GM21390 (cell line): ENCODE results near the gene ENO2.

Experiments used
- ATAC-seq: cut with Tn5 transposase; IDR thresholded peaks from one replicate; pipeline ENCODE4 v1.9.1; 2021; ENCODE audit not compliant: unreplicated experiment

ENO2 gene

DNA sequence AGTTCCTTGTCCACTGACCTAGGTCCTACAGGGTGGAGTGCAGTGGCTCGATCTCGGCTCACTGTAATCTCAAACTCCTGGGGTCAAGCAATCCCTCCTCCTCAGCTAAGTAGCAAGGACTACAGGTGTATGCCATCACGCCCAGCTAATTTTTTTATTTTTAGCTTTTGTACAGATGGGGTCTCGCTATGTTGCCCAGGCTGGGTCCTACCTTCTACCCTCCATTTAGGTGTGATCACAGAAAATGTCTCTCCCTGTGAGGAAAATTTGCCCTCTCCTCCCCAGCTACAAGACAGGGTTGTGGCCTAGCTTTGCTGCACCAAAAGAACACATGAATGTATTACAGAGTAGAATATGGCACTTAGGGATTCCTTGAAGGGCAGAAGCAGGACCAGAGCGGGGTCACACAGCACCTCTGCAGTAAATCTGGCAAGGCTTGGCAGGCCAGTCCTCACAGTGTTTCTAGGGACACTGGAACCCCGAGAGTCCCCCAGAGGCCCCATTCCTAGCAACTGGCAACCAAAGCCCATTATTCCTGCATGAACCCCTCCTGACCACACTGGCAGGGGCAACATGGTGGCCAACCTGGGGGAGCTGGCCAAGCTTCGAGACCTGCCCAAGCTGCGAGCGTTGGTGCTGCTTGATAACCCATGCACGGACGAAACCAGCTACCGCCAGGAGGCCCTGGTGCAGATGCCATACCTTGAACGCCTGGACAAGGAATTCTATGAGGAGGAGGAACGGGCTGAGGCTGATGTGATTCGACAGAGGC, 2.0 kb upstream of the ENO2 start:
- ATAC-seq = no peak

- ATAC-seq = no peak
Observed at GRCh38 chr12:6914947-6915788, 788 bp downstream of the ENO2 start.

DNA sequence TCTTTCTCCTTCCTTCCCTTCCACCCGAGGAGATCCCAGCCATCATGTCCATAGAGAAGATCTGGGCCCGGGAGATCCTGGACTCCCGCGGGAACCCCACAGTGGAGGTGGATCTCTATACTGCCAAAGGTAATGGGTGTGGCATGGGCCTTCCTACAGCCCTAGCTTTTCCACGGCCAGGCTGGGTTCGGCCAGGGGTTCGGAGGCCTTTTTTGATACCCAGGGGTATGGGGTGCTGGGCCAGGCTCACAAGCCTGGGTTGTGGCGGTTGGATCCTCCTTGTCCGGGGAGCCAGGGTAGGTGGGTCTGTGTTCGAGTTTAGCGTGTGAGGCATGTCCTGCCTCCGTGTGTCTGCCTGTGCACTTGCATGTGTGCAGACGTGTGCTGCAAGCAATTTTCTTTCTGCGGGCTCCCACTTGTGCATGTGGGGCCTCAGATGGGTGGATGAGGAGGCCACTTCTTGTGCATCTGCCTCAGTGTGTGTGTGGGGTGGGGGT, 1.5 kb downstream of the ENO2 start:
- no peak for ATAC-seq

DNA sequence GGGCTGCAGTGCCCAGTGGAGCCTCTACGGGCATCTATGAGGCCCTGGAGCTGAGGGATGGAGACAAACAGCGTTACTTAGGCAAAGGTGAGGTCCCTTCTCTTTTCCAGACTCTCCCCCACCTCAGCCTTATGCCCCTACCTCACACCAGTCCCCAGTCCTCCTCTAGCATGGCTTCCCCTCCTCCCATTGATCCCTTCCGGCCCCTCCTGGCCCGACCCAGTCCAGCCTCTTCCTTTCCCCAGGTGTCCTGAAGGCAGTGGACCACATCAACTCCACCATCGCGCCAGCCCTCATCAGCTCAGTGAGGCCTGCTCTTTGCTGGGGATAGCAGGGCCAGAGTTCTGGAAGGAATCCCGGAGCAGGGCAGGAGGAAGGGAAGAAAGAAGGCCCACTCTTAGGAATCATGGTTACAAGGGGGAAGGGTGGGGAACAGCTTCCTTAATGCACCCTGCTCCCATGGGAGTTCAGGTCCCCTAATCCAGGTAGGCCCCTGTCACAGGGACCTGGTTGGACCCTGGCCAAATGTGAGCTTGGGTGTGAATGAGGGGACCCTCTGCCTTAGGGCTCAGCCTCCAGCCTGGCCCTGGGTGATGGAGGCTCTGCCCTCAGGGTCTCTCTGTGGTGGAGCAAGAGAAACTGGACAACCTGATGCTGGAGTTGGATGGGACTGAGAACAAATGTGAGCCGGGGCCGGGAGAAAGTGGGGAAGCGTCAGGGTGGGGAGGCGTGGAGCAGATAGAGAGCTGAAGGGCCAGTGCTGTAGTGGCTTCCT, 2.2 kb downstream of the ENO2 start:
- no peak for ATAC-seq

DNA sequence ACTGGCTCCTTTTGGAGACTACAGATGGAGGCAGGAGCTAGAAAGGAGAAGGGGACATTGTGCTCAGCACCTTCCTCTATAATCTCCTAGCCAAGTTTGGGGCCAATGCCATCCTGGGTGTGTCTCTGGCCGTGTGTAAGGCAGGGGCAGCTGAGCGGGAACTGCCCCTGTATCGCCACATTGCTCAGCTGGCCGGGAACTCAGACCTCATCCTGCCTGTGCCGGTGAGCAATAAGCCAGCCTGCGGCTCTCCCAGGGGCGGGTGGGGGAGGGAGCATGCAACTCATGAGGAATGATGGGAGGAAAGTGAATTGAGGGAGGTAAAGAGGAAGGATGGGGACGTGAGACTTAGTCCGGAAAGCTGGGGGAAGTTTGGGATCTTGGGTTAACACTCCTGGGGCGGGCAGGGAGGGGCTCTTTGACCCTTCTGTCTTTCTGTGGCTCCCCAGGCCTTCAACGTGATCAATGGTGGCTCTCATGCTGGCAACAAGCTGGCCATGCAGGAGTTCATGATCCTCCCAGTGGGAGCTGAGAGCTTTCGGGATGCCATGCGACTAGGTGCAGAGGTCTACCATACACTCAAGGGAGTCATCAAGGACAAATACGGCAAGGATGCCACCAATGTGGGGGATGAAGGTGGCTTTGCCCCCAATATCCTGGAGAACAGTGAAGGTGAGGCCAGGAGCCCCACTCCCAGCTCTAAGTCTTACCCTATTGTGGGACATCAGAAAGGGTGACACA, 3.3 kb downstream of the ENO2 start:
- ATAC-seq = no peak

DNA sequence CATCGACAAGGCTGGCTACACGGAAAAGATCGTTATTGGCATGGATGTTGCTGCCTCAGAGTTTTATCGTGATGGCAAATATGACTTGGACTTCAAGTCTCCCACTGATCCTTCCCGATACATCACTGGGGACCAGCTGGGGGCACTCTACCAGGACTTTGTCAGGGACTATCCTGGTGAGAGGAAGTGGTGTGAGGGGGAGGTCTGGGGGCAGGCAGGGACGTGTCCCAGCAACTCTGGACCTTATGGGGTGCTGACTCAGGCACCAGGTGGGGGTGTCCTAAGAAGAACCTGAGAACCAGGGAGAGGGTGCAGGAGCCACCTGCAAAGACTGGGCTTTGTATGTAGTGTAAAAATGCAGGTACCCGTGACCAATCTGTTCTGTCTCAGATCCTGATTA, 5.2 kb downstream of the ENO2 start:
- ATAC-seq = no peak

GRCh38 chr12:6921539-6921938, 7.2 kb downstream of the ENO2 start:
- ATAC-seq = no peak

DNA sequence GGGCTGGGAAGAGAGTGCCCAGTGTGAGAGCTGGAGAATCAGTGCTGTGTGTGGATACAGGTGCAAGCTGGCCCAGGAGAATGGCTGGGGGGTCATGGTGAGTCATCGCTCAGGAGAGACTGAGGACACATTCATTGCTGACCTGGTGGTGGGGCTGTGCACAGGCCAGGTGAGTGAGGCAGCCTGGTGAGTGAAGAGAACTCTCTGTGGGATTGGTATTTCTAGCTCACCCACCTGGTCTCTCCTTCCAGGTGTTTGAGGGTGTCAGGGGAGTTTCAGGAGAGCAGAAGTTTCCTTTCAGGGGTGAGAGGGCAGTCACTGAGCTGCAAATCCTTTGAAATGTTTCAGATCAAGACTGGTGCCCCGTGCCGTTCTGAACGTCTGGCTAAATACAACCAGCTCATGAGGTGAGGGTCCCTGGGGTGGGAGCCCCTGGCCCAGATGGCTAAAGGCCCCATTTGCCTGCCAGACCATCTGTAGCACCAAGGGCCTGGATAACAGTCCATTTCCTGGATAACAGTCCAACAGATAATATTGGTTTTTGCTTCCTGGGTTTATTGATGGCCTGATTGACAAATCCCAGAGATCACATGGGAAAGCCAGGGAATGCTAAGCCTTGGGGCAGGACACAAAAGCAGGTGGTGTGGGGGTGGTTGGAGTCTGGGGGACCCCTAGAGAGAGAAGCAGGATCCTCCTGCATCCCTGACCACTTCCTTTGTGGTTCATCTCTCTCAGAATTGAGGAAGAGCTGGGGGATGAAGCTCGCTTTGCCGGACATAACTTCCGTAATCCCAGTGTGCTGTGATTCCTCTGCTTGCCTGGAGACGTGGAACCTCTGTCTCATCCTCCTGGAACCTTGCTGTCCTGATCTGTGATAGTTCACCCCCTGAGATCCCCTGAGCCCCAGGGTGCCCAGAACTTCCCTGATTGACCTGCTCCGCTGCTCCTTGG, 7.9 kb downstream of the ENO2 start:
- no peak for ATAC-seq

DNA sequence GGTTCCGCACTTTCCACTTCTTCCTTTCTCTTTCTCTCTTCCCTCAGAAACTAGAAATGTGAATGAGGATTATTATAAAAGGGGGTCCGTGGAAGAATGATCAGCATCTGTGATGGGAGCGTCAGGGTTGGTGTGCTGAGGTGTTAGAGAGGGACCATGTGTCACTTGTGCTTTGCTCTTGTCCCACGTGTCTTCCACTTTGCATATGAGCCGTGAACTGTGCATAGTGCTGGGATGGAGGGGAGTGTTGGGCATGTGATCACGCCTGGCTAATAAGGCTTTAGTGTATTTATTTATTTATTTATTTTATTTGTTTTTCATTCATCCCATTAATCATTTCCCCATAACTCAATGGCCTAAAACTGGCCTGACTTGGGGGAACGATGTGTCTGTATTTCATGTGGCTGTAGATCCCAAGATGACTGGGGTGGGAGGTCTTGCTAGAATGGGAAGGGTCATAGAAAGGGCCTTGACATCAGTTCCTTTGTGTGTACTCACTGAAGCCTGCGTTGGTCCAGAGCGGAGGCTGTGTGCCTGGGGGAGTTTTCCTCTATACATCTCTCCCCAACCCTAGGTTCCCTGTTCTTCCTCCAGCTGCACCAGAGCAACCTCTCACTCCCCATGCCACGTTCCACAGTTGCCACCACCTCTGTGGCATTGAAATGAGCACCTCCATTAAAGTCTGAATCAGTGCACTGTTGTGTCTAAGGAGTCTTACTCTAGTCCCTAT, 8.8 kb downstream of the ENO2 start:
- no peak for ATAC-seq

DNA sequence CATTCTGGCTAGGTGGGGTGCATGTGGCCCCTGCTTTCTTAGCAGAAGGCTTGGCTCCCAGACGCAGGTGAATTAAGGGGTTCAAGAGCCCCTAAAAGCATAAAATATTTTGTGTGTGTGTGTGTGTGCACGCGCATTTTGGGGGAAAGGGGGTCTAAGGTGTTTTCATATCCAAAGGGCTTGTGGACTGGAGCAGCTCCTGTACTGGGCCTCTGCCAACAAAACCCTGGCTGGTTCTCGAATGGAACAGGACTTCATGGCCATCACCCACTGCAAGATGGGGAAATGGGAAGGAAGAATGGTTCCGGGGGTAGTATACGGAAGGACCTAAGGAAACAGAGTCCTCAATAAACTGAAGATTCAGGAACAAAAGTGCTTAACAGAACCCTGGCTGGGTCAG, 9.5 kb downstream of the ENO2 start:
- no peak for ATAC-seq

DNA sequence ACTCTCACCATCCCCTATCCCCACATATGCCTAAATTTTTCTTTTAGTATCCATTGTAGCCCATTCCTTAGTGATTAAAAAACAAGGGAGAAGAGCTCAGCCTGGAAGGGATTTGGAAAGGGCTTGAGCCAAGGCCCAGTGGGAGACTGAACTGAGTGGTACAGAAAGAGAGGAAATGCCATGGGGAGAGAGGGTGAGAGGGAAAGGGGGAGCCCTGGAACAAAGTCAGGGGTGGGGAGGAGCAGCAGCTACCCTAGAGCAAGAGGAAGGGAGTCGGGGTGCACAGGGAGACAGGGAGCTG, 10.8 kb downstream of the ENO2 start:
- no peak for ATAC-seq

DNA sequence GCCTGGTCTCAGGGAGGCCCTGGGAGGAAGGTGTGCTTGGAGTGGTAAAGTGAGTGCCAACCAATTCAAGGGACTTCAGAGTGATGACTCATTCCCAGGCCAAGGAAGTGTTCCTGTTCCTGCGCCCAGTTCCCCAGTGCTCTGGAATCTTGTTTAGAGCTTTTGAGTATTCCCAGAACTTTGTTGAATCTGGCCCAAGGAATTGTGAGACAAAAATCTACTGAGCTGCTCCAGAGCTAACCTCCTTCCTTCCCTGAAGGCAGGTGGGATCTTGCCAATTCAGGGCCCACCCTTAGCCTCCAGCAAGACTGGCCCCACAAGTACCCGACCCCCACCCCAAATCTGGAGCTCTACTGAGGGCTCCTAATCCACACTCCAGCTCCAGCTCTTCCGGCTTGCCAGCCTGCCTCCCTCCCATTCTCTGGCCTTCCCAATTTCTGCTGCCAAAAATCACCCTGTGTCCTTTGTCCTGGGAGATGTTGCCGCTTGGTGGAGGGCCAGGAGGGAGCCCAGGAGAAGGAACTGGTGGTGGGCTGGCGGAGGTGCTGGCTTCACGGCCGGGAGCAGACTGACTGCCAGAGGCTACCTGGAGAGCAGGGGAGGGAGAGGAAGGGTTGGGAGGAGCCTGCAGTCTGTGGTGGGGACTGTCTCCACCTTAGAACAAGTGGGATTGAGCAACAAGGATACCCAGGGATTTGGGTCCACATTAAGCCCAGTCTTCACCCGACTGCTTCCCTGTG, 11.3 kb downstream of the ENO2 start:
- ATAC-seq = no peak

- ATAC-seq = no peak
Observed at GRCh38 chr12:6927379-6928021, 13.1 kb downstream of the ENO2 start, which contains the start of gene ATN1. TSS of gene ATN1 (plus strand) at chr12:6927959. CDS start at chr12:6934002, 6,043 bp downstream.

DNA sequence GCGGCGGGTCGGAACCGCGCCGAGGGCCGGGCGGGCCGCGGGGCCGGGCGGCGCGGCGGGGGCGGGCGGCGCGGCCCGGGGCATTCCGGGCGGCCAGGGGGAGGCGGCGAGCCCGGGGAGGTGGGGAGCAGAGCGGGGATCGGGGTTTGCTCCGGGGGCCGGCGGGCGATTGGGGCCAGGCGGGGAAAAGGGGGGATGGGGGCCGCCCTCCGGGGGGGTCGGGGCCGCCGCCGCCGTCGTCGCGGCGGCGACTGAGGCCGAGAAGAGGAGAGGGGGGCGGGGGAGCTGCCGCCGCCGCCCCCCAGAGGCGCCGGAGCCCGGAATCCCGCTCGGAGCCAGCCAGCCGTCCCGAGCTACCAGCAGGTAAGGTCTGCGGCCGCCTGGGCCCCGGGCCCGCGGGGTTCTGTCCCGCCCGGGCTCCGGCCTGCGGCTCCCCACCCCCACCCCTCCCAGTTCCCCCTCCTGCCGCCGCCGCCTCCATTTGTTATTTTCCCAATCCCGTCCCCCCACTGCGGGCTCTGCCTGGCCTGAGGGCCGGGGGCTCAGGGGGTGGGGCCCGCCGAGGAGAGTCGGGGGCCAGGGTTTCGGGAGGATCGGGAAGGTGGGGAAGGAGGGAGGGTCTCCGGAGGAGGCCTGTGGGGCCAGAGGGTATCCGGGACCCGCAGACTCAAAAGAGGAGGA, 13.8 kb downstream of the ENO2 start:
- ATAC-seq = no peak

GRCh38 chr12:6928703-6929407, 14.5 kb downstream of the ENO2 start:
- ATAC-seq = no peak
